ENCODE data around the gene MTA1.

The MTA1 gene

GRCh38 chr14:105387530-105387922, 32.1 kb upstream of the MTA1 start:
- DNase-seq, result no peak

- no peak for DNase-seq
These were observed 31.3 kb upstream of the MTA1 start for GRCh38 chr14:105388110-105388951.

- no peak for DNase-seq
These were observed 30.7 kb upstream of the MTA1 start for GRCh38 chr14:105388976-105389375.

GRCh38 chr14:105389534-105389933, 30.1 kb upstream of the MTA1 start:
- no peak for DNase-seq

GRCh38 chr14:105389976-105390848, 29.4 kb upstream of the MTA1 start:
- DNase-seq, result no peak

- DNase-seq, result no peak
These were observed 28.7 kb upstream of the MTA1 start for GRCh38 chr14:105390849-105391500.

DNA sequence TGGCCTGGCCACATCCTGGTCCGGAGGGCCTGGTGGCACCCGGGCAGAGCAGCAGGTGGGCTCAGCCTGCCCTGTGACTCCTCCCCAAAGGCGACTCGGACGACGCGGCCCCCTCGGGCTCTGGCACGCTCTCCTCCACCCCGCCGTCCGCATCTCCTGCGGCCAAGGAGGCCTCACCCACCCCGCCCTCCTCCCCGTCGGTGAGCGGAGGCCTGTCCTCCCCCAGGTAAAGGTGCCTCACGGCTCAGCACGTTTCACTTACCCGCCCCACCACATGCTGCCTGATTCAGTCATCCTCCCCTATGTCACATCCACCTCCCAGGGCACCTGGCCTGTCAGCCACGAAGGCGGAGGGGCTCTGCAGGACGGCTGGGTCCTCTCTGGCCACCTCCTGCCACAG, 28.1 kb upstream of the MTA1 start:
- no peak for DNase-seq

DNA sequence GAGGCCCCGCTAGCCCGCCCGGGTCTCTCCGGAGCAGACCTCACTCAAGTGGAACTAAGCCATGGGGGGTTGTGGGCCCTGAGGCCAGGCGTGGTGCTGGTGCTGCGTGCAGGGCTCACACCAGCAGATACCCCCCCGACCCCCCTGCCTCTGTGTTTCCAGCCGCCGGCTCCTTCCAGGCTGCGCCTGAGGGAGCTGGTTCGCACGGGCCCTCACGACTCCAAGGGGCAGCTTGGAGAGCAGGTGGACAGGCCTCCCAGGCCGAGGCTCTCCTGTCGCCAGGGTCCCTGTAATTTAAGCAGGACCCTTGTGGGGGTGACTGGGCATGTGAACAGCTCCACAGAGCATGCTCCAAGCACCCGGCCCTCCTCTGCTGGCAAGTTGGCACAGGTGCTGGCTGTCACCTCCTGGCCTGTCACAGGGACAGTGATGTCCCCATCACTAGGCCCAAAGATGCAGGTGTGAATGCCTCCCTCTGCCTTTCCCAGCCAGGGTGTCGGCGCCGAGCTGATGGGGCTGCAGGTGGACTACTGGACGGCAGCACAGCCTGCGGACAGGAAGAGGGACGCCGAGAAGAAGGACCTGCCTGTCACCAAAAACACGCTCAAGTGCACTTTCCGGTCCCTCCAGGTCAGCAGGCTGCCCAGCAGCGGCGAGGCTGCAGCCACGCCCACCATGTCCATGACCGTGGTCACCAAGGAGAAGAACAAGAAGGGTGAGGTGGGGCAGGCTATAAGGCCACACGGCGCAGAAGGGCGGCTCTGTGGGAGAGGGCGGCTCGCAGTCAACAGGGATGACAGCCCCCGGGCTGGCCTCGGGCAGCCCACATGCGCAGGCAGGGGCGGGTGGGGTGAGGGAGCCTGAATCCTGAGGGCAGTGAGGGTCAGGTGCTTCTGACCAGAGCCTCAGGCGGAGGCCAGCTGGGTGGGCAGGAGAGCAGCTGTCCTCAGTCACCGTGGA, 27.2 kb upstream of the MTA1 start:
- no peak for DNase-seq

DNA sequence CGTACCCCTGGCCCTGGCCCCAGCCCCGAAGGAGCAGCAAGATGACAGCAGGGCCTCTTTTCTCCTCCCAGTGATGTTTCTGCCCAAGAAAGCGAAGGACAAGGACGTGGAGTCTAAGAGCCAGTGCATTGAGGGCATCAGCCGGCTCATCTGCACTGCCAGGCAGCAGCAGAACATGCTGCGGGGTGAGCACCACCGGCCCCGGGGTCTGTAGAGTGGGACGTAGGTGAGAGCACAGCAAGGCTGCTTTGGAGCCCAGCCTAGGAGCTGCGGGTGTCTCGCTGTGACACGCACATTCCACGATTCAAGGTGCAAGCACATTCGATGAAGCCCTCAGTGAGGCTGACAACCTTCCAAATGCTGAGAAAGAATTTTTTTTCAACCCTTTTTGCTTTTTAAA, 26.5 kb upstream of the MTA1 start:
- DNase-seq, result no peak

DNA sequence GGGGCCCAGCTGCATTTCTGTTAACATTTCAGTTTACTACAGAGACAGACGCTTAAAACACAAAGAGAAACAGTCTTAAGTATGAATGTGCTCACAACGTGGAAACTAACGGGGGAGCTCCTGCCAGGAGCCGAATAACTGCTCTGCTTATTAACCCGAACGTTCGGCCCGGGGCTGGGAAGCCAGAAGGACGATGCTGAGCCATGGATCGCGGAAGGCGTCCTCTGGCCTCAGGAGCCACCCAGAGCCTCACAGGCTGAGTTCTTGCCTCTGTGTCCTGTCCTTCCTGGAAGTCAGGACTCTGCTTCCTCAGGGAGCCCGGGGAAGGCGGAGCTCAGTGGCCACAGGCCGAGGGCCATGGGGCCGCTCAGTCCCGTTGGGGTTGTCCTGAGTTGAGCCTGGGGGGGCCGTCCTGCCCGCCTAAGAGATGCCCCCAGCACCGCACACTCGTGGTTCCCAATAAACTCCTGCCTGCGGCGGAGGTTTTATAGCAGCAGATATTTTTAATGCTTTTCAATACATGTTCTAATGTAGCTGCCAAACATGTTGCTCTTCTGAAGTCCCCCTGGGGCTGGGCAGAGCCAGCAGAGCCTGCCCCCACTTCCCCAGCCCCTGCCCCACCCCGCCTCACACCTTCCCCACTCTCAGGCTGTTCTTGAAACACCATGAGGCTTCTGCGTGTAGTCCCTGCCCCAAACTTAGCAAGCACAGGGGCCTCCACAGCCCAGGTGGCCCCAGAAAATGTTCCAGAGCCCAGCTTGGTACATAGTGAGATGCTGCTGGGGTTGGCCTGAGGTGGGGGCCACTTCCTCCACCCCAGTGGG, 24.7 kb upstream of the MTA1 start:
- no peak for DNase-seq

- no peak for DNase-seq
These were observed 24.1 kb upstream of the MTA1 start for GRCh38 chr14:105395538-105395854.

DNA sequence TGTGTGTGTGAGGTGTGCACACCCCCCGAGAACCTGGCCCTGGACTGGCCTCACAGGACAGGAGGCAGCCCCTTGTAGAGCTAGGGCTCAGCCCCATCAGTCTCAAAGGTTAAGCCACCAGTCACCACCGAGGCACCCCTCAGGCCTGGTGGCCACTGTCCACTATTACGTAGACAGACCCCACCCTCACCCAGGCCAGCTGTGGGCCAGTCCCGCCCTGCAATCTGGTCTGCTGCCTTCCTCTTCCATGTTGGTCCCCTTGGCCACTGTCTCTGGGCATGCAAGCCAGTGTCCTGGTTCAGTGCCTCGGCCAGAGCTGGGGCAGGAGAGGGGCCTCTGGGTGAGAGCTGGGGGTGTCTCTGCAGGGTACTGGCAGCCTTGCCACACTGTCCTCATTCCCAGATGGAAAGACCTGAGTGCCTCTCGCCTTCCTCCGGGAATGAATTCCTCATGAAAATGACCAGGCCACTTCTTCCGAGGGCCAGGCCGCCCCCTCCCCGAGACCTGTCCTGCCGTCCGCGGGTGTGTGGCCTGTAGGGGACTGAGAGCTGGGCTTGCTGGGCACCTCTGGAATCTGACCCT, 22.2 kb upstream of the MTA1 start:
- DNase-seq, result no peak

DNA sequence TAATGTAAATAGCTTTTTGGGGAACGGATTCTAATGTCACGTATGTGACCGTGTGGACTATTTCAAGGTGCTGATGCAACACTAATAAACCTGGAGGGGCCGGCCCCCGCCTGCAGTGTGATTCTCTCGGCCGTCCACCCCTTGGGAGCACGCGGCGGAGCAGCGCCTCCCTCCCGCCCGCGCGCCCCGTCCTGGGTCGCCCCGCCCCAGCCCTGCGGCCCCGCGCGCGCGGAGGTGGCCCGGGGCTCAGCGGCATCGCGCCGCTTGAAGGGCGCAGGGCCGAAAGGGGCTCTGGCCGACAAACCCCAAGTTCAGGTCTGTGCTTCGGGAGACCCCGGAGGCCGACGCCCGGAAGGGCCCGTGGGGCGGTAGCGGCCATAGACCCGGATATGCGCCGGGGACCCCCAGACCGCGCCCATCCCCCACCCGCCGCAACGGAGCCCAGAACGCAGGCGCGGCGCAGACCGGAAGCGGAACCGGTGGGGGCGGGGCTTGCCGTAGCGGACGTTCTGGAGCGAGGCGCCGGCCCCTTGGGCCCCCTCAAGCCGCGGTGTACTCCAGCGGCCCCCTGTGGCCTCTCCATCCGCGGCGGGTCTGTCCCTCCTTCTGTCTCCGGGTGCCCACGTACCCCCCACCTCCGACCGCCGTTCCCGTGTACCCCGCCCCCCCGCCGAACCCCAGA, 21.4 kb upstream of the MTA1 start, which contains the start of gene TEX22:
TSS of gene TEX22 (plus strand) at position 495 of the 682 bp plus-strand sequence. CDS start 803 bp downstream, outside the sequence.
- DNase-seq, result peak; percentile 78

GRCh38 chr14:105398726-105399465, 20.7 kb upstream of the MTA1 start:
- DNase-seq, result no peak

DNA sequence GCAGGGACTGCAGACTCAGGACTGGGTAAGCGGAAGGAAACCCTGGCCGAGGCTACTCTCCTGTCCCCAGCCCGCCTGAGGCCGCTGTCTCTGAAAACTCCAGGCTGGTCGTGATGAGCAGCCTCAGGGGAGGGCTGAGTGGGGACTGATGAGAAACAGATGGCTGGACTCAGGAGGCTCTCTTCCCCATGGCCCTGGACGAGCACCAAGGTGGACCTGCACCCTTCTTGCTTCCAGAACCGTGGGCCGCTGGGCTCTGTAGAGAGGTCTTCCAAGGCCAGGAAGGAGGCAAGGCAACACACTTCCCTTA, 20.2 kb upstream of the MTA1 start:
- no peak for DNase-seq

DNA sequence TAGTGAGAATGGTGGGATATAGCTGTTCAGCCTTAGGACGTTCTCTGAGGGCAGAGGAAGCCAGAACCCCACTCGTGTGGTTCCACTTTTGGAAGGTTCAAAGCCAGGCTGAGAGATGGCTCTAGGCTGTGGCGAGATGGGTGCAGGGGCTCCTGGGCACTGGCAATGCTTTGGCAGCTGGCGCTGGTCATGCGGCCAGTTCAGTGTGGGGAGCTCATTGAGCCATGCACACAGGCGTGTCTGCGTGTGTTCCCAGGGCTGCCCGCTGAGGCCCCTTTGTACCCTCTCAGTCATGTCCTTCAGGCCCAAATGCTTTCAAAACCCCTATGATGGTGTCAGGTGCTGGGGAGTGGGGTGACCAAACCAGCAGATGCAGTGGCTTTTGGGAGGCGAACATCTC, 19.6 kb upstream of the MTA1 start:
- DNase-seq, result no peak

DNA sequence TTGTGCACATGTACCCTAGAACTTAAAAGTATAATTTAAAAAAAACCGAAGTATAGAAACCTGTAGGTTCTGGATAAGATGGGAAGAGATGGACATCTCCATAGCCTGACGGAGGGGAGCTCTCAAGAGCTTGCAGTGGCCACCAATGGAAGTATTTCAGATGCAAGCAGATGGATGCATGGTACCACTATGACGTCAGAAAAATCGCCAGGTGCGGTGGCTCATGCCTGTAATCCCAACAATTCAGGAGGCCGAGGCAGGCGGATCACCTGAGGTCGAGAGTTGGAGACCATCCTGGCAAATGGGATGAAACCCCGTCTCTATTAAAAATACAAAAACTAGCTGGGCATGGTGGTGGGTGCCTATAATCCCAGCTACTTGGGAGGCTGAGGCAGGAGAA, 17.9 kb upstream of the MTA1 start:
- no peak for DNase-seq

- no peak for DNase-seq
These were observed 11.0 kb upstream of the MTA1 start for GRCh38 chr14:105408592-105408991.

DNA sequence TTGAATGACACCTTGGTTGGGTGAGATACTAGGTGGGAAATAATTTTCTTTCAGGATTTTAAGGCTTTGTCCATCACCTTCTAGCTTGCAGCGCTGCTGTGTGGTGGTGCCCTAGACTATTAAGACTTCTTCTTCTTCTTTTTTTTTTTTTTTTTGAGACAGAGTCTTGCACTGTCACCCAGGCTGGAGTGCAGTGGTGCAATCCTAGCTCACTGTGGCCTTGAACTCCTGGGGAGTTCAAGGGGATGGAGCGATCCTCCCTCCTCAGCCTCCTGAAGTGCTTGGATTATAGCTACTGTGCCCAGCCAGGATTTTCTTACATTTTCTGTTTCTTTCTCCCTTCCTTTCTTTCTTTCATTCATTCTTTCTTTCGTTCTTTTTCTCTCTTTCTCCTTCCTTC, 10.3 kb upstream of the MTA1 start:
- DNase-seq, result no peak

DNA sequence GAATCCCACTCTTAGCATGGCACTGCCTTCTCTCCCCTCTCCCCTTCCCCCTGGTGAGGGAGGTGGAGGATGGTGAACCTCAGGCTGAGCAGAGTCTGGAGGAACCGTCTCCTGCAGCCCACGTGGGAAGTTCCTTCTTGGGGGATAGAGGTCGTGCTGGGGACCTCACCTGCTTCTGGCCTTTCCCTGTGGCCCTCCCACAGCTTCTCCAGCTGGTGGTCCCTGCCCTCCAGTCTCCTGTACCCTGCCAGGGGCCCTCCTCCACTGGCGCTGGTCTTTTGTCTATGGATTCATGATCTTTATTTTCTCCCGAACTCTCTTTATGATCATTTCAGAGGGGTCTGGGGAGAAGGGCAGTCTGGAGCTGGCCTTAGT, 9.0 kb upstream of the MTA1 start:
- DNase-seq, result no peak
